HEK293 (cell line): ENCODE results near the gene ASPRV1.
A peak's percentile ranks its signal among the peaks of the same experiment; 100 is the strongest.

Source experiments
- CTCF ChIA-PET: fragments of 350-600 bp; formaldehyde crosslinking; extraction: SDS; loops from one replicate; lab custom pipeline; 2021; ENCODE audit warnings: antibody characterized with exemption; lab: Yijun Ruan, JAX
- POLR2A ChIA-PET: fragments of 300-600 bp; formaldehyde crosslinking; extraction: SDS; loops from one replicate; lab custom pipeline; 2020; ENCODE audit warnings: antibody characterized with exemption, inconsistent platforms; lab: Yijun Ruan, JAX
- H3K27ac ChIP-seq: fragments of 200-500 bp; sonication (Bioruptor generic); 2 replicates; pipeline ENCODE4 v1.5.1; 2014; ENCODE audit warnings: low read depth, low read length, control low read depth, inconsistent platforms; ENCODE audit errors: extremely low read depth
- H3K36me3 ChIP-seq, 2 experiments: fragments of 200-500 bp in 1 of 2; sonication (Bioruptor generic) in 1 of 2; 1 replicate in 1 of 2; 2 replicates in 1 of 2; pipeline ENCODE4 v1.5.1; 2014 to 2017; ENCODE audit warnings: inconsistent platforms in 2 of 2, low read length in 2 of 2; ENCODE audit not compliant: control insufficient read depth in 2 of 2, insufficient read depth in 1 of 2
- H3K4me1 ChIP-seq: fragments of 200-500 bp; sonication (Bioruptor generic); 2 replicates; pipeline ENCODE4 v1.5.1; 2014; ENCODE audit warnings: mild to moderate bottlenecking, low read length, inconsistent platforms; ENCODE audit not compliant: control insufficient read depth, insufficient read depth
- H3K4me3 ChIP-seq: 2 replicates; pipeline ENCODE4 v1.5.1; 2011; ENCODE audit warnings: low read depth, mild to moderate bottlenecking, control low read depth, low read length, moderate library complexity
- H3K9me3 ChIP-seq: fragments of 200-500 bp; sonication (Bioruptor generic); 2 replicates; pipeline ENCODE4 v1.5.1; 2014; ENCODE audit warnings: low read depth, low read length, inconsistent platforms; ENCODE audit not compliant: control insufficient read depth, insufficient read depth
- GLI2 ChIP-seq: fragments of 450-650 bp; formaldehyde crosslinking; IDR thresholded peaks from 2 replicates; pipeline ENCODE4; 2017; ENCODE audit warnings: missing biosample characterization, missing genetic modification characterization, low read depth, borderline replicate concordance
- HOXC10 ChIP-seq: sonication (generic); formaldehyde crosslinking; IDR thresholded peaks from 2 replicates; pipeline ENCODE4 v1.8.1; 2023; ENCODE audit warnings: mild to moderate bottlenecking, missing genetic modification reagents
- KLF7 ChIP-seq: fragments of 450-650 bp; formaldehyde crosslinking; IDR thresholded peaks from 2 replicates; pipeline ENCODE4 v1.5.1; 2016; ENCODE audit warnings: missing biosample characterization, missing genetic modification characterization, borderline replicate concordance
- SP7 ChIP-seq: fragments of 450-650 bp; formaldehyde crosslinking; IDR thresholded peaks from 2 replicates; pipeline ENCODE4 v1.5.1; 2016; ENCODE audit warnings: missing biosample characterization, missing genetic modification characterization
- ZNF155 ChIP-seq: fragments of 450-650 bp; formaldehyde crosslinking; IDR thresholded peaks from 2 replicates; pipeline ENCODE4 v1.5.1; 2016; ENCODE audit warnings: missing biosample characterization, missing genetic modification characterization
- ZNF266 ChIP-seq: fragments of 450-650 bp; formaldehyde crosslinking; IDR thresholded peaks from 2 replicates; pipeline ENCODE4 v1.5.1; 2016; ENCODE audit warnings: missing biosample characterization, missing genetic modification characterization, low read depth
- ZNF394 ChIP-seq: fragments of 450-650 bp; formaldehyde crosslinking; IDR thresholded peaks from 2 replicates; pipeline ENCODE4 v1.5.1; 2016; ENCODE audit warnings: missing biosample characterization, missing genetic modification characterization, mild to moderate bottlenecking, moderate library complexity, borderline replicate concordance
- ZNF521 ChIP-seq: fragments of 450-650 bp; formaldehyde crosslinking; IDR thresholded peaks from 2 replicates; pipeline ENCODE4 v1.5.1; 2017; ENCODE audit warnings: missing biosample characterization, mild to moderate bottlenecking, missing genetic modification characterization
- ZNF600 ChIP-seq: fragments of 450-650 bp; formaldehyde crosslinking; IDR thresholded peaks from 2 replicates; pipeline ENCODE4 v1.5.1; 2016; ENCODE audit warnings: missing biosample characterization, missing genetic modification characterization
- ZNF654 ChIP-seq: fragments of 450-650 bp; formaldehyde crosslinking; IDR thresholded peaks from 2 replicates; pipeline ENCODE4 v1.5.1; 2016; ENCODE audit warnings: low read depth, missing biosample characterization, missing genetic modification characterization
- ZNF701 ChIP-seq: fragments of 450-650 bp; formaldehyde crosslinking; IDR thresholded peaks from 2 replicates; pipeline ENCODE4 v1.5.1; 2016; ENCODE audit warnings: missing biosample characterization, missing genetic modification characterization
- ZNF768 ChIP-seq: fragments of 450-650 bp; formaldehyde crosslinking; IDR thresholded peaks from 2 replicates; pipeline ENCODE4 v1.5.1; 2018; ENCODE audit warnings: missing biosample characterization, mild to moderate bottlenecking, missing genetic modification characterization
- ZNF785 ChIP-seq: fragments of 450-650 bp; formaldehyde crosslinking; IDR thresholded peaks from 2 replicates; pipeline ENCODE4 v1.5.1; 2016; ENCODE audit warnings: missing biosample characterization, missing genetic modification characterization
- TF ChIP-seq, protein P1 (sequence below): fragments of 450-650 bp; formaldehyde crosslinking; IDR thresholded peaks from 2 replicates; pipeline ENCODE4 v1.5.1; 2016; ENCODE audit warnings: missing biosample characterization, missing genetic modification characterization
- TF ChIP-seq, protein P2 (sequence below): fragments of 450-650 bp; formaldehyde crosslinking; IDR thresholded peaks from 2 replicates; pipeline ENCODE4 v1.5.1; 2016; ENCODE audit warnings: missing biosample characterization, missing genetic modification characterization
- TF ChIP-seq, protein P3 (sequence below): fragments of 450-650 bp; formaldehyde crosslinking; IDR thresholded peaks from 2 replicates; pipeline ENCODE4 v1.5.1; 2017; ENCODE audit warnings: missing biosample characterization, missing genetic modification characterization
- TF ChIP-seq, protein P4 (sequence below): fragments of 450-650 bp; formaldehyde crosslinking; IDR thresholded peaks from 2 replicates; pipeline ENCODE4; 2016; ENCODE audit warnings: missing biosample characterization, missing genetic modification characterization
- TF ChIP-seq, protein P5 (sequence below): fragments of 450-650 bp; formaldehyde crosslinking; IDR thresholded peaks from 2 replicates; pipeline ENCODE4 v1.5.1; 2016; ENCODE audit warnings: missing biosample characterization, missing genetic modification characterization, low read depth

The ASPRV1 gene

DNA sequence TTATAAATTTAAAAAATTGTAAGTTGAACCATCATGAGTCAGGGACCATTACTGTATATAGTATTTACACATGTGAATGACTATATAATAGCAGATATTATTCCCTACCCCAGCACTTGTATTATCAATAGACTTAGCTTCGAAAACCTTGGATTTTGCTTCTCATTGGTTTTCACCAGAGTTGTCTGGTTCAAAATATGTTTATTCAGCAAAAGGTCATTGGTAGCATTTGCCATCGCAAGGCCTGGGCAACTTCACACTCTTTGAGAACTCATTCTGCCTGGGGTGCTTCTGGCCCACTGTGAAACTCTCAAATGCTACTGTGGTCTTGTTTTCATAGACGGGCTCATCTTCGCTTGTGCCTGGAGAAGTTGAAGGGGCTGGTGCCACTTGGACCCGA lies 26.4 kb downstream of the ASPRV1 start (continued):
- TF ChIP-seq, protein P1, sequence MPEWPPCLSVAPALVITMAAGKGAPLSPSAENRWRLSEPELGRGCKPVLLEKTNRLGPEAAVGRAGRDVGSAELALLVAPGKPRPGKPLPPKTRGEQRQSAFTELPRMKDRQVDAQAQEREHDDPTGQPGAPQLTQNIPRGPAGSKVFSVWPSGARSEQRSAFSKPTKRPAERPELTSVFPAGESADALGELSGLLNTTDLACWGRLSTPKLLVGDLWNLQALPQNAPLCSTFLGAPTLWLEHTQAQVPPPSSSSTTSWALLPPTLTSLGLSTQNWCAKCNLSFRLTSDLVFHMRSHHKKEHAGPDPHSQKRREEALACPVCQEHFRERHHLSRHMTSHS (tag by site-specific recombination), result no peak
- TF ChIP-seq, protein P2, sequence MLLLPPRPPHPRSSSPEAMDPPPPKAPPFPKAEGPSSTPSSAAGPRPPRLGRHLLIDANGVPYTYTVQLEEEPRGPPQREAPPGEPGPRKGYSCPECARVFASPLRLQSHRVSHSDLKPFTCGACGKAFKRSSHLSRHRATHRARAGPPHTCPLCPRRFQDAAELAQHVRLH (tag by site-specific recombination), result no peak
- TF ChIP-seq ZNF266, result no peak
- no peak for TF ChIP-seq ZNF521 (tag by site-specific recombination)
- TF ChIP-seq, protein P3, sequence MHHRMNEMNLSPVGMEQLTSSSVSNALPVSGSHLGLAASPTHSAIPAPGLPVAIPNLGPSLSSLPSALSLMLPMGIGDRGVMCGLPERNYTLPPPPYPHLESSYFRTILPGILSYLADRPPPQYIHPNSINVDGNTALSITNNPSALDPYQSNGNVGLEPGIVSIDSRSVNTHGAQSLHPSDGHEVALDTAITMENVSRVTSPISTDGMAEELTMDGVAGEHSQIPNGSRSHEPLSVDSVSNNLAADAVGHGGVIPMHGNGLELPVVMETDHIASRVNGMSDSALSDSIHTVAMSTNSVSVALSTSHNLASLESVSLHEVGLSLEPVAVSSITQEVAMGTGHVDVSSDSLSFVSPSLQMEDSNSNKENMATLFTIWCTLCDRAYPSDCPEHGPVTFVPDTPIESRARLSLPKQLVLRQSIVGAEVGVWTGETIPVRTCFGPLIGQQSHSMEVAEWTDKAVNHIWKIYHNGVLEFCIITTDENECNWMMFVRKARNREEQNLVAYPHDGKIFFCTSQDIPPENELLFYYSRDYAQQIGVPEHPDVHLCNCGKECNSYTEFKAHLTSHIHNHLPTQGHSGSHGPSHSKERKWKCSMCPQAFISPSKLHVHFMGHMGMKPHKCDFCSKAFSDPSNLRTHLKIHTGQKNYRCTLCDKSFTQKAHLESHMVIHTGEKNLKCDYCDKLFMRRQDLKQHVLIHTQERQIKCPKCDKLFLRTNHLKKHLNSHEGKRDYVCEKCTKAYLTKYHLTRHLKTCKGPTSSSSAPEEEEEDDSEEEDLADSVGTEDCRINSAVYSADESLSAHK (tag by site-specific recombination), result no peak
- TF ChIP-seq, protein P4, sequence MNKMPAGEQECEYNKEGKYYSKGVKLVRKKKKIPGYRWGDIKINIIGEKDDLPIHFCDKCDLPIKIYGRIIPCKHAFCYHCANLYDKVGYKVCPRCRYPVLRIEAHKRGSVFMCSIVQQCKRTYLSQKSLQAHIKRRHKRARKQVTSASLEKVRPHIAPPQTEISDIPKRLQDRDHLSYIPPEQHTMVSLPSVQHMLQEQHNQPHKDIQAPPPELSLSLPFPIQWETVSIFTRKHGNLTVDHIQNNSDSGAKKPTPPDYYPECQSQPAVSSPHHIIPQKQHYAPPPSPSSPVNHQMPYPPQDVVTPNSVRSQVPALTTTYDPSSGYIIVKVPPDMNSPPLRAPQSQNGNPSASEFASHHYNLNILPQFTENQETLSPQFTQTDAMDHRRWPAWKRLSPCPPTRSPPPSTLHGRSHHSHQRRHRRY (tag by site-specific recombination), result no peak
- TF ChIP-seq SP7 (tag by site-specific recombination), result no peak
- no peak for TF ChIP-seq ZNF768 (tag by site-specific recombination)
- TF ChIP-seq HOXC10, result no peak
- TF ChIP-seq, all 188 proteins: peak for 0

DNA sequence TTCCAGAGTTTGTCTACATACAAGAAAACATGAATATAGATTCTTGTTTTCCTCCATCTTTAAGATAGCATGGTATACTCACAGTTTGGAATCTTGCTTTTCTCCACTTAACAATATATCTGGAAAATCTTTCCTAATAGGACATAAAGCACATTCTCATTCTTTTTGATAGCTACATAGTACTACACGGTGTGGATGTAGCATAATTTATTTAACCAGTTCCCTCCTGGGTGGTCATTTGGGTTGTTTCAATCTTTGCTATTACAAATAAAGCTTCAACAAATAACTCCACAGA lies 26.9 kb downstream of the ASPRV1 start:
- ChIA-PET POLR2A (interaction anchor here (0.6 kb wide), 1 partner anchor 19 kb away, joined by 4 read pairs; no protein-coding TSS in a partner anchor), CTCF (no interaction called here)
- no peak for TF ChIP-seq ZNF768 (tag by site-specific recombination)
- TF ChIP-seq ZNF701 (tag by site-specific recombination), result no peak
- no peak for TF ChIP-seq GLI2
- no peak for TF ChIP-seq ZNF155
- TF ChIP-seq KLF7 (tag by site-specific recombination), result no peak
- no peak for TF ChIP-seq ZNF266
- no peak for TF ChIP-seq ZNF600 (tag by site-specific recombination)
- TF ChIP-seq ZNF785, result no peak
- no peak for TF ChIP-seq ZNF654

DNA sequence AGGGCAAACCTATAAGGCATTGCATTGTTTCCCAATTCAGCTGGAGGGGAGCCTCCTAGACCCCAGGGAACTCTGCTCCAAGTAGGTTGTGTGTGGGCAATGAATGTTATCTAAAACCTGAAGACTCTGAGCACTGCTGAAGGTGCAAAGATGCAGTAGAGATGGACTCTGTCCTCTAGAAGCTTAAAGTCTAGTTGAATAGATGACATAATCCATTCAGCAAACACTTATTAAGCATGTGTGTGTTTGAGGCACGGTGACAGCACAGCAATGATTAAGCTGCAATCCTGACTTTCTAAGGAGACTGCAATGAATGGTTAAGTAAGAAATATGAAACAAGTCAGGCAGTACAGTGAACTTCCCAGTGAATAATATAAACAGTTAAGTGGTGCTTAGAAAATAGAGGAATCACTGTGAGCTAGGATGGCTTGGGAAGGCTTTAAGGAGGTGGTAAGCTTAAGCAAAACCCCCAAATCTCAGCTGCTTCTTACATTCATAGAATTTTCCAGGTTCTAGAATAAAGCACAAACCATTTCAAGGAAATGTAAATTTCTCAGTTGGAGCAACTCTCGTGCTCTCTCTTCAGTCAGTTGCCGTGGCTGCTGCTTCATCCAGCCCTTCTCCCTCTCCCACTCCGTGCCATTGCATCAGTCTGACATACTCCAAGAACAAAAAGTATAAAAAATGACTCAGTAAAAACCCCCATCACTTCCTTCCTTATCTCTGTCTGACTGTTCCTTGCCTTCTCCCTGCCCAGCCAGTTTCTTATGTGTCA lies 27.4 kb downstream of the ASPRV1 start:
- H3K4me1 ChIP-seq, result no peaks in the 10 kb centered on the region; the same call in 1 of the 2 replicates
- POLR2A ChIA-PET, result interaction anchor here (0.6 to 1.5 kb wide), 2 partner anchors 18 to 19 kb away, joined by 4 to 6 read pairs; partner anchors contain the start of gene MXD1
- peaks cover 3 to 36% of the 10 kb centered on the region in 2 experiments for H3K36me3 ChIP-seq
- CTCF ChIA-PET, result no interaction called here
- H3K4me3 ChIP-seq, result no peak overlapping the region
- H3K9me3 ChIP-seq, result no peaks in the 10 kb centered on the region
- TF ChIP-seq ZNF394 (tag by site-specific recombination), result no peak
- TF ChIP-seq, protein P5, sequence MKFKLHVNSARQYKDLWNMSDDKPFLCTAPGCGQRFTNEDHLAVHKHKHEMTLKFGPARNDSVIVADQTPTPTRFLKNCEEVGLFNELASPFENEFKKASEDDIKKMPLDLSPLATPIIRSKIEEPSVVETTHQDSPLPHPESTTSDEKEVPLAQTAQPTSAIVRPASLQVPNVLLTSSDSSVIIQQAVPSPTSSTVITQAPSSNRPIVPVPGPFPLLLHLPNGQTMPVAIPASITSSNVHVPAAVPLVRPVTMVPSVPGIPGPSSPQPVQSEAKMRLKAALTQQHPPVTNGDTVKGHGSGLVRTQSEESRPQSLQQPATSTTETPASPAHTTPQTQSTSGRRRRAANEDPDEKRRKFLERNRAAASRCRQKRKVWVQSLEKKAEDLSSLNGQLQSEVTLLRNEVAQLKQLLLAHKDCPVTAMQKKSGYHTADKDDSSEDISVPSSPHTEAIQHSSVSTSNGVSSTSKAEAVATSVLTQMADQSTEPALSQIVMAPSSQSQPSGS (tag by site-specific recombination), result 0 out of 2 replicates have a peak, but pooled peaks have one; percentile 33
- TF ChIP-seq, all 188 proteins: peak for 1
- H3K27ac ChIP-seq, result no peak overlapping the region

More for the DNA sequence above, 26.9 kb downstream of the ASPRV1 start:
- Histone ChIP-seq H3K9me3 (no peaks in the 10 kb centered on the region), H3K4me3 (no peak overlapping the region), H3K36me3 (peaks cover 3 to 39% of the 10 kb centered on the region in 2 experiments), H3K27ac (no peak overlapping the region), H3K4me1 (no peaks in the 10 kb centered on the region; the same call in 1 of the 2 replicates)
